Measurements from ENCODE around the gene AMOTL1.

Gene AMOTL1

DNA sequence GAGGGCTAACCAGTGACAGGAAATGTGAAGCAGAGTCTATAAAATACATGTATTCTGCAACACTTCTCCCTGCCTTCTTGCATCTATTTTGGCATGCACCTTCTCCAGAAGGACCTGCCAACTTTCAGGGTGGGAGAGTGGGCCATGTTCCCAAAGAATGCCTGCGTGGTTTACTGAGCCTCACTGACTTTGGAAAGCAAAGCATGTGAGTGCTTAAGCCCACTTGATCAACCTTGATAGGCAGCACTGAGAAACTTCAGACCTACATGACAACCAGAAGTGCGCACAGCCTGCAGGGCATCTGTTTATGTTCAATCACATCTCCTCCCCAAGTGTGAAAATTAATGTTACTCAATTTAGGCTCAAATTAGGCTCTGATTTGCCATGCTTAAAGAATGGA lies 69.2 kb downstream of the AMOTL1 start:
- no peak overlapping the region for H3K4me2 ChIP-seq (ENCODE audit: low read length)
- no peak overlapping the region for H2BK15ac ChIP-seq (replicated peaks; ENCODE audit: low read depth)
- no peak overlapping the region for H2AK5ac ChIP-seq (ENCODE audit: low read length)
- H2BK5ac ChIP-seq (ENCODE audit: low read length): no peak overlapping the region
- no peak overlapping the region for H4K5ac ChIP-seq (ENCODE audit: low read length)
- no peak overlapping the region for H3K56ac ChIP-seq (ENCODE audit: low read length)
- H4K8ac ChIP-seq (ENCODE audit: low read depth, low read length): no peak overlapping the region
- H3K27me3 ChIP-seq (ENCODE audit: insufficient read depth, low read length, poor library complexity): no peaks in the 10 kb centered on the region
- no peak overlapping the region for H2BK120ac ChIP-seq (ENCODE audit: low read depth, low read length)
- no peaks in the 10 kb centered on the region for H3K4me1 ChIP-seq (ENCODE audit: control insufficient read depth, low read depth, low read length)
- DNase-seq: no peak
- no peak overlapping the region for H3K18ac ChIP-seq (ENCODE audit: low read length)
- no peak overlapping the region for H3K27ac ChIP-seq (ENCODE audit: low read depth, low read length)
- H3K23ac ChIP-seq (ENCODE audit: low read length): no peak overlapping the region
- no peak overlapping the region for H3K4ac ChIP-seq (ENCODE audit: low read depth, low read length)
- no peak overlapping the region for H3K4me3 ChIP-seq (ENCODE audit: low read length)
- H3K79me1 ChIP-seq (ENCODE audit: low read length): peaks cover 22% of the 10 kb centered on the region
- H3K9ac ChIP-seq (ENCODE audit: low read length): no peak overlapping the region
- peaks cover 10% of the 10 kb centered on the region for H3K36me3 ChIP-seq (ENCODE audit: control insufficient read depth, insufficient read depth, low read length)
- WGBS (ENCODE audit: extremely low coverage, insufficient coverage, low lambda C conversion rate): no CpG with 5 or more reads among the region's 2 CpGs
- peaks cover 2% of the 10 kb centered on the region for H3K79me2 ChIP-seq (ENCODE audit: control insufficient read depth, insufficient read depth, low read length)

DNA sequence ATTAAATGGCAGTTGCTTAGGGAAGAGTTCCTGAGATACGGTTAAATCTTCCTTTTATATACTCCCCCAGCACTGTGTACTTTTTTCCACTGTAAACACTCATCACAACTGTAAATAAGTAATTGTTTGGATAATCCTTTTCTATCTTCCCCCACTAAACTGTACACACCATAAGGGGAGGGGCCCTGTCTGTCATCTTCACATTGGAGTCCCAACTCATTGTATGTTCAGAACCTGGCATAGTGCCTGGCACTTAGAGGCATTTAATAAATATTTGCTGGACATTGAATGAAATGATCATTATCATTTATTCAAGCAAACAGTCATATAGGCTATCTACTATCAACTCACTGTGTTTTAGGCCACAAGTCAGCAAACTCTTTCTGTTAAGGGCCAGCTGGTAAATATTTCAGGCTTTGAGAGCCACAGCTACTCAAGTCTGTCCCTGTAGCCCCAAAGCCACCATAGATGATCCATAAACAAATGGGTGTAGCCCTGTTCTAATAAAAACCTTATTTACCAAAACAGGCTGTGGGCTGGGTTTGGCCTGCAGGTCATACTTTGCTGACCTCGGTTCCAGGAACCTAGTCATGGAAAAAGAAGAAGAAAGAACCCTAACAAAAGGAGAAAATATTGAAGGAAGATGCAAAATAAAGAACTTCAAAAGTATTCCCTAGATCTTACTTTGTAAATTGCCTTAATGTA lies 70.0 kb downstream of the AMOTL1 start:
- Histone ChIP-seq H2BK5ac (ENCODE audit: low read length) (no peak overlapping the region), H3K27me3 (ENCODE audit: insufficient read depth, low read length, poor library complexity) (no peaks in the 10 kb centered on the region), H3K79me2 (ENCODE audit: control insufficient read depth, insufficient read depth, low read length) (no peaks in the 10 kb centered on the region), H2AK5ac (ENCODE audit: low read length) (no peak overlapping the region), H3K36me3 (ENCODE audit: control insufficient read depth, insufficient read depth, low read length) (peaks cover 8% of the 10 kb centered on the region), H2BK15ac (replicated peaks; ENCODE audit: low read depth) (no peak overlapping the region), H3K9ac (ENCODE audit: low read length) (no peak overlapping the region), H3K18ac (ENCODE audit: low read length) (no peak overlapping the region), H3K4ac (ENCODE audit: low read depth, low read length) (no peak overlapping the region), H3K4me1 (ENCODE audit: control insufficient read depth, low read depth, low read length) (no peaks in the 10 kb centered on the region), H3K27ac (ENCODE audit: low read depth, low read length) (no peak overlapping the region), H2BK120ac (ENCODE audit: low read depth, low read length) (no peak overlapping the region), H3K4me3 (ENCODE audit: low read length) (no peak overlapping the region), H4K5ac (ENCODE audit: low read length) (no peak overlapping the region), H3K56ac (ENCODE audit: low read length) (no peak overlapping the region), H4K8ac (ENCODE audit: low read depth, low read length) (no peak overlapping the region), H3K79me1 (ENCODE audit: low read length) (peaks cover 18% of the 10 kb centered on the region), H3K23ac (ENCODE audit: low read length) (no peak overlapping the region), H3K4me2 (ENCODE audit: low read length) (no peak overlapping the region)
- no CpG with 5 or more reads among the region's 2 CpGs for WGBS (ENCODE audit: extremely low coverage, insufficient coverage, low lambda C conversion rate)
- no peak for DNase-seq

DNA sequence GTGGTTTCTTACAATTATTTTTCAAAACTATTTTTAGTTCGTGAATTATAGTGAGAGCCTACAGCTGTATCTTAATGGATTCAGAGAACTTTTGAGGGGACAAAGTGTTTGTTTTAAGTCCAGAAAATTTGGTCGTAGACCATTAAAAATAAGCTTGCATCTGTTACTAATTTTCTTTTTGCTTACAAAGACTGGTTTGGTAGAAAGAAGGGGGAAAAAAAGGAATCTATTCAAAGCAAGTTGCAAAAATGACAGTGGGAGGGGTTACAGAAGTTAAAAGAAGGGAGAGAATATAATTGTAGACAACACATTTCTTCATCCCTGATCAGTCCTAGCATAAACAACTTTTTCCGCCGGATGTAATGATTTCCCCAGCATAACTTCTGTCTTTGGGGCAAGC lies 72.1 kb downstream of the AMOTL1 start:
- Histone ChIP-seq H2BK120ac (ENCODE audit: low read depth, low read length) (no peak overlapping the region), H3K4me2 (ENCODE audit: low read length) (no peak overlapping the region), H3K27me3 (ENCODE audit: insufficient read depth, low read length, poor library complexity) (no peaks in the 10 kb centered on the region), H3K23ac (ENCODE audit: low read length) (no peak overlapping the region), H3K79me1 (ENCODE audit: low read length) (peaks cover 11% of the 10 kb centered on the region), H3K36me3 (ENCODE audit: control insufficient read depth, insufficient read depth, low read length) (peaks cover 5% of the 10 kb centered on the region), H3K4ac (ENCODE audit: low read depth, low read length) (no peak overlapping the region), H3K27ac (ENCODE audit: low read depth, low read length) (no peak overlapping the region), H2BK15ac (replicated peaks; ENCODE audit: low read depth) (no peak overlapping the region), H3K18ac (ENCODE audit: low read length) (no peak overlapping the region), H3K56ac (ENCODE audit: low read length) (no peak overlapping the region), H3K4me1 (ENCODE audit: control insufficient read depth, low read depth, low read length) (no peaks in the 10 kb centered on the region), H4K5ac (ENCODE audit: low read length) (no peak overlapping the region), H4K8ac (ENCODE audit: low read depth, low read length) (no peak overlapping the region), H3K9ac (ENCODE audit: low read length) (no peak overlapping the region), H3K4me3 (ENCODE audit: low read length) (no peak overlapping the region), H2AK5ac (ENCODE audit: low read length) (no peak overlapping the region), H2BK5ac (ENCODE audit: low read length) (no peak overlapping the region), H3K79me2 (ENCODE audit: control insufficient read depth, insufficient read depth, low read length) (no peaks in the 10 kb centered on the region)
- no CpG with 5 or more reads among the region's 4 CpGs for WGBS (ENCODE audit: extremely low coverage, insufficient coverage, low lambda C conversion rate)
- no peak for DNase-seq

DNA sequence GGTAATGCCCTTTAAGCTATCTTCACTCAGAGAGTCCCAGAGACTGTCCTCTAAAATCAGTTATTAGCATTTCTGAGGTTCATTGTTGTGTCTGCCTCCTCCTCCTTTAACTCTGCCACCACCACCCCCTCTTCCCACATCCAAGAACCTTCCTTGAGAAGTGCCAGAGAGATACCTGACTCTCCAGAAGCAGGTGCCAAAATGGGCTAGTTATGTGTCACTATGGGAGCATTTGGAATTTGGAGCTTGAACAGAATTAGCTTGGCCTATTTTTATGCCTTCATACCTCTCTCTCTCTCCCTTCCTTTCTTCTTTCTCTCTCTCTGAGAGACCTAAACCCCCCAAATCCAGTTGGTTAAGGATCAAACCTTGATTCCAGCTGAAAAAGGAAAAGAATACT lies 75.9 kb downstream of the AMOTL1 start:
- no peaks in the 10 kb centered on the region for H3K27me3 ChIP-seq (ENCODE audit: insufficient read depth, low read length, poor library complexity)
- H4K8ac ChIP-seq (ENCODE audit: low read depth, low read length): no peak overlapping the region
- H3K56ac ChIP-seq (ENCODE audit: low read length): no peak overlapping the region
- H3K4ac ChIP-seq (ENCODE audit: low read depth, low read length): no peak overlapping the region
- H3K4me1 ChIP-seq (ENCODE audit: control insufficient read depth, low read depth, low read length): no peaks in the 10 kb centered on the region
- H3K23ac ChIP-seq (ENCODE audit: low read length): no peak overlapping the region
- H3K18ac ChIP-seq (ENCODE audit: low read length): no peak overlapping the region
- DNase-seq: no peak
- no peak overlapping the region for H2AK5ac ChIP-seq (ENCODE audit: low read length)
- peaks cover 2% of the 10 kb centered on the region for H3K79me2 ChIP-seq (ENCODE audit: control insufficient read depth, insufficient read depth, low read length)
- H3K27ac ChIP-seq (ENCODE audit: low read depth, low read length): no peak overlapping the region
- no peak overlapping the region for H4K5ac ChIP-seq (ENCODE audit: low read length)
- no peak overlapping the region for H2BK5ac ChIP-seq (ENCODE audit: low read length)
- no peak overlapping the region for H3K4me3 ChIP-seq (ENCODE audit: low read length)
- H3K9ac ChIP-seq (ENCODE audit: low read length): no peak overlapping the region
- H2BK15ac ChIP-seq (replicated peaks; ENCODE audit: low read depth): no peak overlapping the region
- no peak overlapping the region for H3K4me2 ChIP-seq (ENCODE audit: low read length)
- H3K79me1 ChIP-seq (ENCODE audit: low read length): peaks cover 14% of the 10 kb centered on the region
- H3K36me3 ChIP-seq (ENCODE audit: control insufficient read depth, insufficient read depth, low read length): peaks cover 3% of the 10 kb centered on the region
- no peak overlapping the region for H2BK120ac ChIP-seq (ENCODE audit: low read depth, low read length)

DNA sequence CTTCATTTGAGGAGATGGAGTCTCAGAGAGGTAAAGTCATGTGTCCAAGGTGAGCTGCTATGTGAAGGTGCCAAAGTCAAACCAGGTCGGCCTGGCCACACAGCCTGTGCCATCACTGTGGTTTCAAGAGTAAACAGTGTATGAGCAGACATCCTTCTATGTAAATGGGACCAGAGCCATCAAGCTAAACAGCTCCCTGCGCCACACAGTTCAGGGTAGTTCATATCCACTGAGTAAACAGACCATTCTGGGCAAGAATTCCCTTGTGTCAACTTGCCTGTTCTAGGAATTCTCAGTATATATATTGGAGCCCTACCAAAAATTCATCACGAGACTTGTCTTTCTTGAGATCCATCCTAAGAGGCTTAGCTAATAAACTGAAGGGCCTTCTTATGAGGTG lies 77.5 kb downstream of the AMOTL1 start:
- Histone ChIP-seq H3K27ac (ENCODE audit: low read depth, low read length) (no peak overlapping the region), H3K9ac (ENCODE audit: low read length) (no peak overlapping the region), H4K5ac (ENCODE audit: low read length) (no peak overlapping the region), H2BK5ac (ENCODE audit: low read length) (no peak overlapping the region), H3K4me1 (ENCODE audit: control insufficient read depth, low read depth, low read length) (no peaks in the 10 kb centered on the region), H3K79me2 (ENCODE audit: control insufficient read depth, insufficient read depth, low read length) (peaks cover 2% of the 10 kb centered on the region), H2AK5ac (ENCODE audit: low read length) (no peak overlapping the region), H3K4me3 (ENCODE audit: low read length) (no peak overlapping the region), H4K8ac (ENCODE audit: low read depth, low read length) (no peak overlapping the region), H3K56ac (ENCODE audit: low read length) (no peak overlapping the region), H3K4ac (ENCODE audit: low read depth, low read length) (no peak overlapping the region), H3K4me2 (ENCODE audit: low read length) (no peak overlapping the region), H3K18ac (ENCODE audit: low read length) (no peak overlapping the region), H2BK120ac (ENCODE audit: low read depth, low read length) (no peak overlapping the region), H2BK15ac (replicated peaks; ENCODE audit: low read depth) (no peak overlapping the region), H3K36me3 (ENCODE audit: control insufficient read depth, insufficient read depth, low read length) (peaks cover 5% of the 10 kb centered on the region), H3K27me3 (ENCODE audit: insufficient read depth, low read length, poor library complexity) (no peaks in the 10 kb centered on the region), H3K79me1 (ENCODE audit: low read length) (peaks cover 12% of the 10 kb centered on the region), H3K23ac (ENCODE audit: low read length) (no peak overlapping the region)
- no peak for DNase-seq
- WGBS (ENCODE audit: extremely low coverage, insufficient coverage, low lambda C conversion rate): no CpG with 5 or more reads among the region's 3 CpGs

DNA sequence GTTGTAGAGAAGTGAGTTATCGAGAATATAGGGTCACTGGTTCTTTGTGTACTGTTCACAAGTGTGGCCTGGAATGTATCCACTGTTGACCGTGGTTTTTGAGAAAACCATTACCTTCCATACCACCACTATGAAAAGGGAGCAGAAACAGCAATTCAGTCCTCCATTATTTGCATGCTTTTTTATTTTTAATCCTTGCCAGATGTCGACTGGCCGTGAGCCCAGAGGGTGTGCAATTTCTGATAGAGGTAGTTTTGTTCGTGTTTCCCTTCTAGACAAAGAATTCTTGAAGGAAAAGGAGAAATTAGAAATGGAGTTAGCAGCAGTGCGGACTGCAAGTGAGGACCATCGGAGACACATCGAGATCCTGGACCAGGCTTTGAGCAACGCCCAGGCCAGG lies 81.7 kb downstream of the AMOTL1 start:
- Histone ChIP-seq H3K4me3 (ENCODE audit: low read length) (no peak overlapping the region), H3K23ac (ENCODE audit: low read length) (no peak overlapping the region), H4K8ac (ENCODE audit: low read depth, low read length) (no peak overlapping the region), H3K79me2 (ENCODE audit: control insufficient read depth, insufficient read depth, low read length) (peaks cover 2% of the 10 kb centered on the region), H3K79me1 (ENCODE audit: low read length) (peaks cover 15% of the 10 kb centered on the region), H2BK15ac (replicated peaks; ENCODE audit: low read depth) (no peak overlapping the region), H3K36me3 (ENCODE audit: control insufficient read depth, insufficient read depth, low read length) (peaks cover 28% of the 10 kb centered on the region), H2BK120ac (ENCODE audit: low read depth, low read length) (no peak overlapping the region), H3K27ac (ENCODE audit: low read depth, low read length) (no peak overlapping the region), H3K9ac (ENCODE audit: low read length) (no peak overlapping the region), H3K27me3 (ENCODE audit: insufficient read depth, low read length, poor library complexity) (no peaks in the 10 kb centered on the region), H3K18ac (ENCODE audit: low read length) (no peak overlapping the region), H2AK5ac (ENCODE audit: low read length) (no peak overlapping the region), H3K4me2 (ENCODE audit: low read length) (no peak overlapping the region), H4K5ac (ENCODE audit: low read length) (no peak overlapping the region), H3K4me1 (ENCODE audit: control insufficient read depth, low read depth, low read length) (no peaks in the 10 kb centered on the region), H3K56ac (ENCODE audit: low read length) (no peak overlapping the region), H3K4ac (ENCODE audit: low read depth, low read length) (no peak overlapping the region), H2BK5ac (ENCODE audit: low read length) (no peak overlapping the region)
- no CpG with 5 or more reads among the region's 9 CpGs for WGBS (ENCODE audit: extremely low coverage, insufficient coverage, low lambda C conversion rate)
- no peak for DNase-seq

All from mesendoderm (in vitro differentiated cells).